ENCODE measurements around the gene GRIK1.
A peak's percentile ranks its signal among the peaks of the same experiment; 100 is the strongest.

GRIK1 gene

GRCh38 chr21:29501451-29501850 is 438.3 kb downstream of the GRIK1 start:
- Histone ChIP-seq H3K4me3 (ENCODE audit: severe bottlenecking) (no peak overlapping the region), H3K27me3 (ENCODE audit: insufficient read depth, poor library complexity, severe bottlenecking) (no peaks in the 10 kb centered on the region), H3K9me3 (ENCODE audit: severe bottlenecking) (no peaks in the 10 kb centered on the region), H3K4me1 (ENCODE audit: insufficient read depth, poor library complexity, severe bottlenecking) (no peaks in the 10 kb centered on the region), H3K27ac (ENCODE audit: poor library complexity, severe bottlenecking) (no peak overlapping the region), H3K36me3 (ENCODE audit: low read depth) (no peaks in the 10 kb centered on the region)
- DNase-seq (ENCODE audit: low spot score) (no peak), ATAC-seq (ENCODE audit: low read depth) (no peak)
- no peak for TF ChIP-seq CTCF (IDR thresholded peaks at IDR 0.05; ENCODE audit: poor library complexity, severe bottlenecking)

DNA sequence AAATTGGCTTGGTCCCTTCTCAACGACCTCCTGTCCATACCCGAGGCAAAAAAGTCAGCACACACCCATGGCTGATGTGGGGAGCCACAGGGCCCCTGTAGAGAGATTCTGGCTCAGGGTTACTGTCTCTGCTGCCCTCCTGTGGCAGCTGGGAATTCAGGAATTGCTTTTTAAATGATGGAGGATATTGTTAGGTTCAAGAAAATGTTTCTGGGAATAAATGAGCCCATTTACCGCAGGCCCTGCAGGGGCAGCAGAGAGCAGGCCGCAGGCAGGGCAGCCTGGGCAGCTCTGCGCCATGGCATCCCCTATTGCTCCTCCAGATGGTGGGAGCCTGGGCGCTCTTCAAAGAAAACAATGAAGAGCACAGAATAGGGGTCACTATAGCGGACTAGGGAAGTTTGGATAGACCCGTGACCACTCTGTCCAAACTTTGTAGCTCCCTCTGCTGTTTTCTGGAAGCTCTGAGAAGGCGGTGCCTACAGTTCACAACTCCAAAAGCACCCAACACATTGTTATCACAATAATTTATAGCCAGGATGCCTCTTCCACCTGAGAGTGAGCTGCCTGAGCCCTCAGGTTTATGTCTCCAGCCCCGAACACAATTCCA is 440.0 kb downstream of the GRIK1 start:
- ATAC-seq (ENCODE audit: low read depth), result peak; percentile 74

GRCh38 chr21:29499229-29499628 is 440.6 kb downstream of the GRIK1 start:
- no peak for ATAC-seq (ENCODE audit: low read depth)
- TF ChIP-seq CTCF (IDR thresholded peaks at IDR 0.05; ENCODE audit: poor library complexity, severe bottlenecking), result no peak
- Histone ChIP-seq H3K27me3 (ENCODE audit: insufficient read depth, poor library complexity, severe bottlenecking) (no peaks in the 10 kb centered on the region), H3K4me3 (ENCODE audit: severe bottlenecking) (no peak overlapping the region), H3K4me1 (ENCODE audit: insufficient read depth, poor library complexity, severe bottlenecking) (no peaks in the 10 kb centered on the region), H3K27ac (ENCODE audit: poor library complexity, severe bottlenecking) (no peak overlapping the region), H3K9me3 (ENCODE audit: severe bottlenecking) (no peaks in the 10 kb centered on the region), H3K36me3 (ENCODE audit: low read depth) (no peaks in the 10 kb centered on the region)
- no peak for DNase-seq (ENCODE audit: low spot score)

More for the DNA sequence above, 440.0 kb downstream of the GRIK1 start:
- Histone ChIP-seq H3K36me3 (ENCODE audit: low read depth) (no peaks in the 10 kb centered on the region), H3K4me1 (ENCODE audit: insufficient read depth, poor library complexity, severe bottlenecking) (no peaks in the 10 kb centered on the region), H3K9me3 (ENCODE audit: severe bottlenecking) (no peaks in the 10 kb centered on the region), H3K27me3 (ENCODE audit: insufficient read depth, poor library complexity, severe bottlenecking) (no peaks in the 10 kb centered on the region), H3K4me3 (ENCODE audit: severe bottlenecking) (no peak overlapping the region), H3K27ac (ENCODE audit: poor library complexity, severe bottlenecking) (no peak overlapping the region)
- peak; percentile 84 for TF ChIP-seq CTCF (IDR thresholded peaks at IDR 0.05; ENCODE audit: poor library complexity, severe bottlenecking)
- no peak for DNase-seq (ENCODE audit: low spot score)

GRCh38 chr21:29496337-29496736 is 443.5 kb downstream of the GRIK1 start:
- Histone ChIP-seq H3K27ac (ENCODE audit: poor library complexity, severe bottlenecking) (no peak overlapping the region), H3K9me3 (ENCODE audit: severe bottlenecking) (no peaks in the 10 kb centered on the region), H3K4me3 (ENCODE audit: severe bottlenecking) (no peak overlapping the region), H3K27me3 (ENCODE audit: insufficient read depth, poor library complexity, severe bottlenecking) (no peaks in the 10 kb centered on the region), H3K4me1 (ENCODE audit: insufficient read depth, poor library complexity, severe bottlenecking) (no peaks in the 10 kb centered on the region), H3K36me3 (ENCODE audit: low read depth) (no peaks in the 10 kb centered on the region)
- DNase-seq (ENCODE audit: low spot score) (no peak), ATAC-seq (ENCODE audit: low read depth) (no peak)
- no peak for TF ChIP-seq CTCF (IDR thresholded peaks at IDR 0.05; ENCODE audit: poor library complexity, severe bottlenecking)

DNA sequence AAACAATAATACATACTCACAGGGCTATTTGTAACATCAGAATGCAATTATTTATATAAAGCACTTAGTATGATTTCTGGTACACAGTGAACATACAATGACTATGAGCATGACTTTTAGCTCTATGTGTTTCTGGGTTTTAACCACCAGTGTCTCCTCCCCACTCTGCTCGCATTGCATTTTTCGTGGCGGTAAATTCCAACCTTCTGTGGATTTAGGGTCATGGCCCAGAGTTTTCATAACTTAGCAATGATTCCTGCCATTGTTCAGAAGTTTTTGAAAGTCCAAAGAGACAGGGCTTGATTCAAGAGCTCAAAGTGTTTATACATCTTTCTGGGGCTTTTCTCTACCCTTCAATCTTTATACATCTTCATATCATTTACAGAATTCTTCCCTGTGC is 449.8 kb downstream of the GRIK1 start:
- H3K36me3 ChIP-seq (ENCODE audit: low read depth), result no peaks in the 10 kb centered on the region
- H3K9me3 ChIP-seq (ENCODE audit: severe bottlenecking), result no peaks in the 10 kb centered on the region
- no peak for ATAC-seq (ENCODE audit: low read depth)
- H3K27ac ChIP-seq (ENCODE audit: poor library complexity, severe bottlenecking), result no peak overlapping the region
- H3K27me3 ChIP-seq (ENCODE audit: insufficient read depth, poor library complexity, severe bottlenecking), result no peaks in the 10 kb centered on the region
- H3K4me1 ChIP-seq (ENCODE audit: insufficient read depth, poor library complexity, severe bottlenecking), result no peaks in the 10 kb centered on the region
- TF ChIP-seq CTCF (IDR thresholded peaks at IDR 0.05; ENCODE audit: poor library complexity, severe bottlenecking), result no peak
- no peak for DNase-seq (ENCODE audit: low spot score)
- no peak overlapping the region for H3K4me3 ChIP-seq (ENCODE audit: severe bottlenecking)
